Measurements from ENCODE around the gene ZNF776.

- TF ChIP-seq CTCF (IDR thresholded peaks at IDR 0.05) = no peak
- no peak for TF ChIP-seq POLR2A (IDR thresholded peaks at IDR 0.05)
These were observed 26.9 kb downstream of the ZNF776 start for GRCh38 chr19:57773488-57773887.

Measured in upper lobe of left lung (tissue), 4 donors.